Body of pancreas (tissue), 4 donors: ENCODE data around the gene ARHGAP42.

Experiments
- CTCF ChIP-seq, 7 experiments: fragments of 450-650 bp in 4 of 7; fragments of 200-600 bp in 3 of 7; sonication (generic) in 3 of 7; IDR thresholded peaks; one replicate each; pipeline ENCODE4 v1.5.1; 2016 to 2019; ENCODE audit warnings: antibody characterized with exemption in 7 of 7
- POLR2A ChIP-seq, 3 donors: fragments of 450-650 bp; IDR thresholded peaks; one replicate each; pipeline ENCODE4 v1.6.1; 2016; ENCODE audit warnings: antibody characterized with exemption in 3 of 3, mild to moderate bottlenecking in 2 of 3

GRCh38 chr11:100719362-100719761, 32.3 kb downstream of the ARHGAP42 start:
- TF ChIP-seq CTCF (IDR thresholded peaks at IDR 0.05): no peak
- no peak for TF ChIP-seq POLR2A (IDR thresholded peaks at IDR 0.05)
